Fibroblast of mammary gland (primary cell): ENCODE measurements around the gene PSME4.
"Not testable (repeated sequence)": the region's sequence is repeated elsewhere in the genome, so short reads cannot be mapped to it uniquely, and the experiment has no call there.

Experiments used
- DNase-seq: peaks from one replicate; pipeline ENCODE4 v3.0.0-alpha.2; 2010; ENCODE audit warnings: low read depth
- H3K4me3 ChIP-seq: 2 replicates; pipeline ENCODE4 v1.5.1; 2011; ENCODE audit warnings: low read depth, mild to moderate bottlenecking, low read length, moderate library complexity; ENCODE audit not compliant: control insufficient read depth
- CTCF ChIP-seq: conservative IDR thresholded peaks from 2 replicates; pipeline ENCODE4 v1.5.1; 2011; ENCODE audit warnings: low read depth, low read length, inconsistent platforms; ENCODE audit not compliant: control insufficient read depth, insufficient read depth

The PSME4 gene

GRCh38 chr2:53856272-53856671 lies 114.5 kb downstream of the PSME4 start:
- H3K4me3 ChIP-seq, result no peak overlapping the region
- TF ChIP-seq CTCF, result no peak
- no peak for DNase-seq

GRCh38 chr2:53854678-53855077 lies 116.1 kb downstream of the PSME4 start:
- no peak for TF ChIP-seq CTCF
- no peak for DNase-seq
- no peak overlapping the region for H3K4me3 ChIP-seq

- TF ChIP-seq CTCF, result no peak
- DNase-seq, result no peak
- H3K4me3 ChIP-seq, result no peak overlapping the region
Measured at GRCh38 chr2:53852532-53852931, 118.3 kb downstream of the PSME4 start.

- DNase-seq, result peak; percentile 28
- H3K4me3 ChIP-seq, result not testable (repeated sequence)
Measured at GRCh38 chr2:53851052-53851757, 119.6 kb downstream of the PSME4 start.

- TF ChIP-seq CTCF, result no peak
- no peak for DNase-seq
- H3K4me3 ChIP-seq, result no peak overlapping the region
Measured at GRCh38 chr2:53848062-53848461, 122.7 kb downstream of the PSME4 start.

GRCh38 chr2:53843595-53843994 lies 127.2 kb downstream of the PSME4 start:
- DNase-seq, result no peak
- TF ChIP-seq CTCF, result no peak
- no peak overlapping the region for H3K4me3 ChIP-seq

GRCh38 chr2:53842891-53843290 lies 127.9 kb downstream of the PSME4 start:
- no peak for DNase-seq
- no peak overlapping the region for H3K4me3 ChIP-seq
- no peak for TF ChIP-seq CTCF

- H3K4me3 ChIP-seq, DNase-seq: not testable (repeated sequence)
Measured at GRCh38 chr2:53841651-53842050, 129.1 kb downstream of the PSME4 start.
